GM12891 (cell line): ENCODE results near the gene SLC2A13.
"Not testable (repeated sequence)": the region's sequence is repeated elsewhere in the genome, so short reads cannot be mapped to it uniquely, and the experiment has no call there.

Experiments
- DNase-seq: peaks from one replicate; pipeline ENCODE4 v3.0.0; 2011; ENCODE audit warnings: low spot score; ENCODE audit not compliant: insufficient read length
- FAIRE-seq: peaks from 2 replicates; lab custom pipeline; 2011; peaks lifted over from hg19 to GRCh38; lab: Jason Lieb, UNC
- PAX5 ChIP-seq: IDR thresholded peaks from 2 replicates; pipeline ENCODE4 v1.6.1; 2011; ENCODE audit warnings: low read length, moderate library complexity, mild to moderate bottlenecking; ENCODE audit not compliant: insufficient read depth, severe bottlenecking
- POLR2A ChIP-seq: IDR thresholded peaks from 2 replicates; pipeline ENCODE4 v1.6.1; 2011; ENCODE audit warnings: low read depth, low read length, control low read depth
- POLR2AphosphoS5 ChIP-seq: IDR thresholded peaks from 2 replicates; pipeline ENCODE4 v1.6.1; 2011; ENCODE audit warnings: low read depth, low read length, control low read depth
- POU2F2 ChIP-seq: IDR thresholded peaks from 2 replicates; pipeline ENCODE4 v1.6.1; 2011; ENCODE audit warnings: low read depth, mild to moderate bottlenecking, control low read depth, low read length, moderate library complexity
- SPI1 ChIP-seq: IDR thresholded peaks from 2 replicates; pipeline ENCODE4 v1.6.1; 2011; ENCODE audit warnings: low read depth, low read length, control low read depth
- TAF1 ChIP-seq: IDR thresholded peaks from 2 replicates; pipeline ENCODE4 v1.6.1; 2011; ENCODE audit warnings: low read depth, low read length, control low read depth

SLC2A13 gene

DNA sequence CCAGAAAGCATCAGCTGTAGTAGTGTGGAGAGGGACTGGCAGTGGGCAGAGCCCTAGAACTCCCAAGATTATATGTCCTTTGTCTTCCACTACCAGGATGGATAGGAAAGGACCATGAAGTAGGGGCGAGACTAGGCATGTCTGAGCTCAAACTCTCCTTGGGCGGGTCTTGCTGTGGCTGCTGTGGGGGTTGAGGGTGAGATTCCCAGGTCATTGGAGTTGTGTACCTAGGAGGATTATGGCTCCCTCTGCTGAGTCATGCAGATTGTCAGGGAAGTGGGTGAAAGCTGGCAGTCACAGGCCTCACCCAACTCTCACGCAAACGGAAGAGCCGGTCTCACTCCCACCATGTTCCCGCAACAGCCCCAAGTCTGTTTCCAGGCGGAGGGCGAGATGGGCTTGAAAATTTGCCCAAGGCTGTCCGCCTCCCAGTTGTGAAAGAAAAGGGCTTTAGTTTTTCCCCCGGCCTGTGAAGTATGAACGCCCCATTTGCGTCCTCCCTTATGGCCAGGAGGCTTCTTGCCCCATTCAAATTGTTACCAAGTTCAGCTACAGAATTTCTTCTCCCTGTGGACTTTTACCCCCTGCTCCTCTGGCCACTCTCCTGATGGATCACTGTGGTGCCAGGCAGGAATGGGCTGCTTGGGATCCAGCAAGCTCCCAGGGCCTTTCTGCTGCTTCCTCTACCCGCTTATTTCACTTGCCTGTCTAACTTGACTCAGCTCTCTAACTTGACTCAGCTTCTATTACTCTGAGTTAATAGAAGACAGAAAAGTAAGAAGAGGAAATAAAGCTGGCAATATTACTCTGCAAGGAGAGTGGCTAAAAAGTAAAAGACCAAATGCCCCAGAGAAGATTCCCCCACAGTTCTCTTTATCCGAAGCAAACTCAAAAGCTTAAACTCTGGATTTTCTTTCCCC is 159.3 kb downstream of the SLC2A13 start:
- no peak for FAIRE-seq
- DNase-seq: no peak
- TF ChIP-seq SPI1: no peak
- no peak for TF ChIP-seq POLR2AphosphoS5
- TF ChIP-seq PAX5: no peak
- no peak for TF ChIP-seq POU2F2
- TF ChIP-seq POLR2A: no peak
- TF ChIP-seq TAF1: no peak

DNA sequence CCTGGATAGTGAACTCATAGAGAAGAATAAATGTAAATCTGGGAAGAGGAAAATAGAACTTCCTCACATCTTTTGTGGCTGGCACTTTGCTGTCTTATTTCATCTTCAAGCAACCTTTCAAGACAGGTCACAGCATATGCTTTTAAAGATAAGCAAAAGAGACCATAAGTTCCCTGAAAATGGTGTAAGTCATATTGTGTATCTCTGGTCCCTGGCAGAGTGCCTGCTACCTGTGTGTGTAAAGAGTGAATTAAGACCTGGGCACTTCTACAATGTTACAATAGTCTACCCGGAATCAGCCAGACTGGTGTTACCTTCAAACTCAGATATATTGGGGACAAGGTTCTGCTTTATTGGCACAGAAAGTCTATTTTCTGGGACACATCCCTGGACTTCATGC is 168.8 kb downstream of the SLC2A13 start:
- TF ChIP-seq POLR2A (no peak), POU2F2 (no peak), SPI1 (no peak), POLR2AphosphoS5 (no peak), PAX5 (no peak), TAF1 (no peak)
- no peak for FAIRE-seq
- no peak for DNase-seq

- FAIRE-seq (no peak), DNase-seq (no peak)
- TF ChIP-seq SPI1 (no peak), TAF1 (no peak), POLR2A (no peak), POU2F2 (no peak), PAX5 (no peak), POLR2AphosphoS5 (no peak)
These were observed 170.0 kb downstream of the SLC2A13 start for GRCh38 chr12:39935839-39936238.

- FAIRE-seq: no peak
- no peak for DNase-seq
These were observed 170.6 kb downstream of the SLC2A13 start for GRCh38 chr12:39935275-39935674.

DNA sequence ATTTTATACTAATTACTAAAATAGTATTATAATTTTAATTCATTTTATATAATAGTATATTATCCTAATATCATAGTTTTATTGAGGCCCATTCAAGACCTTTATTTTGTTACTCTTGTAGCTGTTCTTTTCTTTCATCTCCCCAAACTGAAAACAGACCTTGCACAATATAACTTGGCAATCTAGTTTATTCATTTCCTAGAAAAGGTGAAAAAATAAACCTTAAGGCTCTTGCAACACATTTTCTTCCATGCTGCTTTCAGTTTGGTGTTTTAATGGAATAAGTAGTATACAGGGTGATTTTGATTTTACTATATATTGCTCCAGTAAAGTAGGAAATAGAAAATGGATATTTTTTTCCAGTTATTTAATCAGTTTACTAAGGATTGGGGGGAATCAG is 174.0 kb downstream of the SLC2A13 start:
- FAIRE-seq (no peak), DNase-seq (no peak)
- TF ChIP-seq POLR2A (no peak), SPI1 (no peak), POU2F2 (no peak), TAF1 (no peak), PAX5 (no peak), POLR2AphosphoS5 (no peak)

More at GRCh38 chr12:39935275-39935674, 170.6 kb downstream of the SLC2A13 start:
- no peak for TF ChIP-seq TAF1
- no peak for TF ChIP-seq POLR2AphosphoS5

GRCh38 chr12:39931231-39931630 is 174.7 kb downstream of the SLC2A13 start:
- TF ChIP-seq TAF1 (no peak), PAX5 (no peak), POU2F2 (no peak), POLR2AphosphoS5 (no peak), SPI1 (no peak), POLR2A (no peak)
- FAIRE-seq (no peak), DNase-seq (no peak)

- no peak for FAIRE-seq
- TF ChIP-seq SPI1 (no peak), POU2F2 (no peak), PAX5 (no peak), POLR2A (no peak), TAF1 (no peak)
- no peak for DNase-seq
These were observed 175.8 kb downstream of the SLC2A13 start for GRCh38 chr12:39930101-39930500.

- TF ChIP-seq POLR2A (no peak), POU2F2 (no peak)
- no peak for FAIRE-seq
- no peak for DNase-seq
These were observed 177.5 kb downstream of the SLC2A13 start for GRCh38 chr12:39928181-39928899.

DNA sequence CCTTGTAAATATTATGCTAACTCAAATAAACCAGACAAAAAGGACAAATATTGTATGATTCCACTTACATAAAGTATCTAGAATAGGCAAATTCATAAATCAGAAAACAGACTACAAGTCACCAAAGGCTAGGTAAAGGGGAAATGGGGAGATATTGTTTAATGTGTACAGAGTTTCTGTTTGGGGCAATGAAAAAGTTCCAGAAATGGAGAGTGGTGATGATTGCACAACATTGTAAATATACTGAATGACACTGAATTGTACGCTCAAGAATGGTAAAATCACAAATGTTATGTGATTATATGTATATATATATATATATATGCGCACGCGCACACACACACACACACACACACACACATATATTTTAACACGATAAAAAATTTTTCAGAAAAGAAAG is 182.5 kb downstream of the SLC2A13 start:
- FAIRE-seq (no peak), DNase-seq (no peak)
- TF ChIP-seq POLR2A (no peak), POU2F2 (no peak), TAF1 (no peak), PAX5 (no peak), POLR2AphosphoS5 (no peak), SPI1 (no peak)

DNA sequence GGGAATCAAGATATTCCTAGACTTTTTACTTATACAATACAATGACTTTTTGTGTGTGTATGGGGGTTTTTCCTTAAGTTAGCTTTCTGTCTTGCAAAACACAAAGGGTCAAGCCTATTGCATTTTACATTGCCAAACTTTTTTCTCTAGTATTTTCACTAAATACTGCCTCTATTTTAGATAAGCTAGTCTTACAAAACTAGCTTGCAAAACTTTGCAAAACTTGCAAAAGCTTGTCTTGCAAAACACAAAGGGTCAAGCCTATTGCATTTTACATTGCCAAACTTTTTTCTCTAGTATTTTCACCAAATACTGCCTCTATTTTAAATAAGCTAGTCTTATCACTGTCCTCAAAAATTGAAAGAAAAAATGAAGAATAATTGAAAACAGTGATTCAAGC is 183.3 kb downstream of the SLC2A13 start:
- FAIRE-seq, DNase-seq: not testable (repeated sequence)
